SK-N-MC (cell line): ENCODE data around the gene SLC17A2.

Source experiments
- EZH2 ChIP-seq: fragments of 200-600 bp; sonication (generic); IDR thresholded peaks from one replicate; pipeline ENCODE4 v1.6.1; 2017; ENCODE audit warnings: antibody characterized with exemption
- FOXP2 ChIP-seq: optimal IDR thresholded peaks from 2 replicates; pipeline ENCODE3; 2011; ENCODE audit warnings: mild to moderate bottlenecking, moderate library complexity; ENCODE audit not compliant: insufficient read depth; ENCODE audit errors: extremely low read length, control extremely low read depth
- POLR2AphosphoS5 ChIP-seq: IDR thresholded peaks from 2 replicates; pipeline ENCODE4 v1.6.1; 2012; ENCODE audit warnings: mild to moderate bottlenecking, low read depth, low read length, borderline replicate concordance

DNA sequence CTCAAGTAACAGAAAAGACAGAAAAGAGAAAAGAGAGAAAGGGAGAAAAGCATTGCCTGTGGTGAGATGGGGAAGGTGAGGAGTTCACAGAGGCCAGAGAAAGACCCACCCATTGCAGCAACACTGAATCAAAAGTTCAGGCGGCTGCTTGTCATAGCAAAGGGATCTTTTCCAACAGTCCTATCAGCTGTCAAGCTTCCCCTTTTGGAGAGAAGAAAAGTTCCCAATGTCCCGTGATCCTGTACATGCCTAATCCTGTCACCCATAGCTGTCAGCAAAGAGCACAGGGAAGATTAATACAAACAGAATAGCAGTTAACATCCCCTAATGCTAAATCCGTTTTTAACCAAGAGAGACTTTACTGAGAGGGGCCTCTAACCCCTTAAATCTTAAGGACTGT lies 23.2 kb upstream of the SLC17A2 start:
- TF ChIP-seq EZH2 (no peak), POLR2AphosphoS5 (no peak), FOXP2 (no peak)
